Measurements from ENCODE around the gene CHN1.

- TF ChIP-seq TAF1 (IDR thresholded peaks at IDR 0.05; ENCODE audit: borderline replicate concordance, low read depth, low read length), result no peak
- no peak for TF ChIP-seq POLR2AphosphoS5 (IDR thresholded peaks at IDR 0.05; ENCODE audit: low read depth, low read length)
- no peak for TF ChIP-seq POLR2A (IDR thresholded peaks at IDR 0.05; ENCODE audit: low read depth, low read length)
Measured at GRCh38 chr2:174967086-174967485, 38.1 kb downstream of the CHN1 start.
